Measurements from ENCODE around the gene ANKRD63.
A peak's percentile ranks its signal among the peaks of the same experiment; 100 is the strongest.

ANKRD63 gene

DNA sequence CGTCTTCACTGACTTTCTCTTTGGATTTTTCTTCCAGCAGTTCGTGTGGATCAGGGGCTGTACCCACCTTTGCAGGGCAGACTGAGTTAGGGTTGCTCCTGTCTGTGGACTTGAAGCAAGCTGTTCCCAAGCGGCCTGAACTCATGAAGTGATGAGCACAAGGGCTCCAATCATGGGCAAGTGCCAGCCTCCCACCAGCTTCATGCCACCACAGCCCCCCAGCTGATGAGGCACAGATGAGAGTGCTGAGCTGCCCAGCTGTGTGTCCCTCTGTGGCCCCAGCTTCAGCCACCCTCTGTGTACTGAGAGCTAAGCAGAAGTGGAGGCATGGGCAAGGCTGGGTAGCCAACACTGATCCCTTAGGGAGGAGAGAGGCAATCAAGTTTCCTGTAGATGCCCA lies 28.1 kb upstream of the ANKRD63 start:
- TF ChIP-seq POLR2AphosphoS5 (IDR thresholded peaks at IDR 0.05; ENCODE audit: low read depth, low read length): no peak
- TF ChIP-seq, protein P1, sequence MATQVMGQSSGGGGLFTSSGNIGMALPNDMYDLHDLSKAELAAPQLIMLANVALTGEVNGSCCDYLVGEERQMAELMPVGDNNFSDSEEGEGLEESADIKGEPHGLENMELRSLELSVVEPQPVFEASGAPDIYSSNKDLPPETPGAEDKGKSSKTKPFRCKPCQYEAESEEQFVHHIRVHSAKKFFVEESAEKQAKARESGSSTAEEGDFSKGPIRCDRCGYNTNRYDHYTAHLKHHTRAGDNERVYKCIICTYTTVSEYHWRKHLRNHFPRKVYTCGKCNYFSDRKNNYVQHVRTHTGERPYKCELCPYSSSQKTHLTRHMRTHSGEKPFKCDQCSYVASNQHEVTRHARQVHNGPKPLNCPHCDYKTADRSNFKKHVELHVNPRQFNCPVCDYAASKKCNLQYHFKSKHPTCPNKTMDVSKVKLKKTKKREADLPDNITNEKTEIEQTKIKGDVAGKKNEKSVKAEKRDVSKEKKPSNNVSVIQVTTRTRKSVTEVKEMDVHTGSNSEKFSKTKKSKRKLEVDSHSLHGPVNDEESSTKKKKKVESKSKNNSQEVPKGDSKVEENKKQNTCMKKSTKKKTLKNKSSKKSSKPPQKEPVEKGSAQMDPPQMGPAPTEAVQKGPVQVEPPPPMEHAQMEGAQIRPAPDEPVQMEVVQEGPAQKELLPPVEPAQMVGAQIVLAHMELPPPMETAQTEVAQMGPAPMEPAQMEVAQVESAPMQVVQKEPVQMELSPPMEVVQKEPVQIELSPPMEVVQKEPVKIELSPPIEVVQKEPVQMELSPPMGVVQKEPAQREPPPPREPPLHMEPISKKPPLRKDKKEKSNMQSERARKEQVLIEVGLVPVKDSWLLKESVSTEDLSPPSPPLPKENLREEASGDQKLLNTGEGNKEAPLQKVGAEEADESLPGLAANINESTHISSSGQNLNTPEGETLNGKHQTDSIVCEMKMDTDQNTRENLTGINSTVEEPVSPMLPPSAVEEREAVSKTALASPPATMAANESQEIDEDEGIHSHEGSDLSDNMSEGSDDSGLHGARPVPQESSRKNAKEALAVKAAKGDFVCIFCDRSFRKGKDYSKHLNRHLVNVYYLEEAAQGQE (IDR thresholded peaks at IDR 0.05; ENCODE audit: insufficient read depth in 1 of 2, low read depth in 2 of 2, low read length in 2 of 2): no peak
- no peak for TF ChIP-seq SIN3A (IDR thresholded peaks at IDR 0.05; ENCODE audit: borderline replicate concordance, insufficient read depth, low read length)
- TF ChIP-seq TAF1 (IDR thresholded peaks at IDR 0.05; ENCODE audit: borderline replicate concordance, insufficient read depth, low read length): no peak
- TF ChIP-seq FOXP2 (optimal IDR thresholded peaks at IDR 0.05; ENCODE audit: borderline replicate concordance, extremely low read depth, extremely low read length, insufficient read depth): no peak

DNA sequence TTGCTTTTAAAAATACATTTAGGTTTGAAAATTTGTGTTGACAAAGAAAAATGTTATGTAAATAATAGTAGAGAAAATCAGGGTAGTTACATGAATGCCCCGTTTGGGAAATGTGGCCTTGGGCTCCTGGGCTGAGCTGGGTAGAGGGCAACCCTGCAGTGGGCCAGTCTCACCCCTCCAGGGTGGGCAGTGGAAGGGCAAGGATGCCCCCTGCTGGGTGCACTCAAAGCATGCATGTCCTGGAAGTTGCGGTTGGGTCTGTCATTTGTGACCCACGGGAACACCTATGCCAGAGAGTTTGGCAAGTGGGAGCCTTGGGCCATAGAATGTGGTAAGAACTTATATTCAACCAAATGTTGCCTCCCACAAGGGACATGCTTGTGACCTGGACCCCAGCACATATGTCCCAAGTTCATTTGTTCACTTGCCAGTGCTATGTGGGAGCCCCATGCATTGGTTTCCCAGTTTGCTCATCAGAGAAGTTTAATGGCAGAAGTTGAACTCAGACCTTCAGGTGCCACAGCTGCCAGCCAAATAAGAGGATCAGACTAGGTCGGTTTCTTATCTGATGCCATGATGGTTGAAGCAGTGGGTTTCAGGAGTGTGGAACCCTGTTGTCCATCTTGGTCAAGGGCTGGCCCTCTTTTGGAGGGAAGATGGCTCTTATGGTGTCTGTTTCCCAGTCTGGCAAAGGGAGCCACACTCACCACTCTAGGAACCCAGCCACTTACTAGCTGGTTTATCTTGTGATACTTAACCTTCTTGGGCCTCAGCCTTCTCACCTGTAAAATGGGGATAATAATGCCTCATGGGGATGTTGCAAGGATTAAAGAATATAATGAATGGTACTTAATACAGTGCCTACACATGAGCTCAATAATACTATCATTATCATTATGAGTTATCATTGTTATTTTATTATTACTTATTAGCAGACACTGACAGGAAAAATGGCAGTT lies 27.4 kb upstream of the ANKRD63 start:
- TF ChIP-seq FOXP2 (optimal IDR thresholded peaks at IDR 0.05; ENCODE audit: borderline replicate concordance, extremely low read depth, extremely low read length, insufficient read depth): peak; percentile 32
- no peak for TF ChIP-seq TAF1 (IDR thresholded peaks at IDR 0.05; ENCODE audit: borderline replicate concordance, insufficient read depth, low read length)

DNA sequence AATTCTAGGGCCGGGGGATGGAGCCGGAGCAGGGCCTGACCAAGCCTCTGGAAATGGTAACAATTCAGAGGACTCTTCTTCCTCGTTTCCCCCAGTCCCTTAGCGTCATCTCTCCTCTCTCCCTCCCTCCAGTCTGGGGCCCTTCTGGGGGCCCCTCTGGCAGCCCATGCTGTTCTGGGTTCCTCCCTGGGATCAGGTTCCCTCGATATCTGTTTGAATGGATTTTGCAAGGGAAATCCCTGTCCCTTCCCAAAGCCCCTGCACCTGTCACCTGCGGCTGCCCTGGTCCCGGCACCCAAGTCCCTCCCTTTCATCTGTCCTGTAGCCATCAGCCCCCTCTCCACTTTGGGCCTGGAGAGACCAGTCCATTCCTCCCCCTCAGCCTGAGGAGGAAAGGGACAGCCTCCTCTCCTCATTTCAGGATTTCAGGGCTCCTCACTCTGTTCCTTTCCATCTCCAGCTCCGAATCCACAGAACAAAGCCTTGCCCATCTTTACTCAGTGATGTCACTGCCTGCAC lies 26.5 kb upstream of the ANKRD63 start:
- no peak for TF ChIP-seq SIN3A (IDR thresholded peaks at IDR 0.05; ENCODE audit: borderline replicate concordance, insufficient read depth, low read length)
- no peak for TF ChIP-seq POLR2AphosphoS5 (IDR thresholded peaks at IDR 0.05; ENCODE audit: low read depth, low read length)
- TF ChIP-seq TAF1 (IDR thresholded peaks at IDR 0.05; ENCODE audit: borderline replicate concordance, insufficient read depth, low read length): no peak
- TF ChIP-seq FOXP2 (optimal IDR thresholded peaks at IDR 0.05; ENCODE audit: borderline replicate concordance, extremely low read depth, extremely low read length, insufficient read depth): no peak
- TF ChIP-seq, protein P1 (IDR thresholded peaks at IDR 0.05; ENCODE audit: insufficient read depth in 1 of 2, low read depth in 2 of 2, low read length in 2 of 2): no peak

DNA sequence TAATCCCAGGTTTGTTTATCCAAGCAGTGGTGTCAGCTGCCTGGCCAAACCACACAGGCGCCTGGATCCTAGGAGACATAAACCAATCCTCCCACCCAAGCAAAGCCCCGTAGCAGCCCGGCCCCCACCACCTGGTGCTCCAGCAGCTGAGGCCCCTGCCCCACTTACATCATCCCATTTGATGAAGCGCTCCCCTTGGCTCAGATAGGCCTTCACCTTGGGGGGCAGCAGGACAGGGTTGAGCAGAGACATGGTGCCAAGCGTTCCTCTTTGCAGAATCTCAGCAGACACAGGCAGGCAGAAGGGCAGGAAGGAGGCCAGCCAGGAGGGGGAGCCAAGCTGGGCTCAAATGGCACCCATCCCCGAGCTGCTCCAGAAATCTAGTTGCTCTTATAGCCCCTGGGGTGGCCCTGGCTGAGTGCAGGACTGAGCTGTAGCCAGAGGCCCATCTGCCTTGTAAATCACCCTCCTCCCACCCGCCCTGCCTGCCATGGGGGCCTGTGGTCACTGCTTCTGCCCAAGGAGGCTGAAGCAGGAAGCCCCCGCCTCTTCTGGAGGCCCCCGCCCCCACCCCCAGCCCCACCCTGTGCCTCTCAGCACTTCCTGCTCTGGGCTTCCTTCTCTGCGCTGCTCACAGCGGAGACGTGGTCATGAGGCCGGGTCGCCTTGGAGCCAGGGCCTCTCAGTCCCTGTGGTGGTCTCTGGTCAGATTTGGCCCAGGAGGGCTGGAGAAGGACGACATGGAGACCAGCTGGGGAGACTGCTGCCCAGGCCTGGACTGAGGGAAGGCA lies 24.8 kb upstream of the ANKRD63 start, which contains the start of gene PLCB2:
Gene PLCB2, minus strand, starts transcription at position 515 of the 791 bp plus-strand sequence. Its CDS starts 263 bp downstream, at position 252.
- TF ChIP-seq, protein P1 (IDR thresholded peaks at IDR 0.05; ENCODE audit: insufficient read depth in 1 of 2, low read depth in 2 of 2, low read length in 2 of 2): no peak
- no peak for TF ChIP-seq FOXP2 (optimal IDR thresholded peaks at IDR 0.05; ENCODE audit: borderline replicate concordance, extremely low read depth, extremely low read length, insufficient read depth)
- TF ChIP-seq SIN3A (IDR thresholded peaks at IDR 0.05; ENCODE audit: borderline replicate concordance, insufficient read depth, low read length): no peak
- TF ChIP-seq TAF1 (IDR thresholded peaks at IDR 0.05; ENCODE audit: borderline replicate concordance, insufficient read depth, low read length): no peak
- TF ChIP-seq POLR2AphosphoS5 (IDR thresholded peaks at IDR 0.05; ENCODE audit: low read depth, low read length): no peak

DNA sequence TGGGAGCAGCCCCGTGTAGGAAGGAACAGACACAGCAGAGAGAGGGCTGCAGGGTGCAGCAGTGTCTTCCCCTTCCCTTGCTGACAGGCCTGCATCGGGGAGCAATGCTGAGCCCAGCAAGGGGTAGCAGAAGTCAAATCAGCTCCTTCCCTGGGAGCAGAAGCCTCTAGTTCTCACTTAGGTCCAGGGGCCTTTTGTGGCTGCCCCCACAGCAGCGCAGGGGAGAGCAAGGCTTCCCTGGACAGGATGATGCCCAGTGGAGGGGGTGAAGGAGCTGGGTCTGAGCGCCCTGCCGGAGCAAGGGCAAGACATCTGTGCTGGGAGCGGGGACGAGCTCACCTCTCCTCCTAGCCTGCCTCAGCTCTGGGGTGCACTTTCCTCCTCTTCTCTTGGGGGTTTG lies 24.0 kb upstream of the ANKRD63 start:
- TF ChIP-seq SIN3A (IDR thresholded peaks at IDR 0.05; ENCODE audit: borderline replicate concordance, insufficient read depth, low read length) (no peak), FOXP2 (optimal IDR thresholded peaks at IDR 0.05; ENCODE audit: borderline replicate concordance, extremely low read depth, extremely low read length, insufficient read depth) (no peak), TAF1 (IDR thresholded peaks at IDR 0.05; ENCODE audit: borderline replicate concordance, insufficient read depth, low read length) (no peak), POLR2AphosphoS5 (IDR thresholded peaks at IDR 0.05; ENCODE audit: low read depth, low read length) (no peak)
- TF ChIP-seq, protein P1 (IDR thresholded peaks at IDR 0.05; ENCODE audit: insufficient read depth in 1 of 2, low read depth in 2 of 2, low read length in 2 of 2): no peak

Measured in PFSK-1 (cell line).